Measurements from ENCODE around the gene EDAR.
A peak's percentile ranks its signal among the peaks of the same experiment; 100 is the strongest.

EDAR gene

DNA sequence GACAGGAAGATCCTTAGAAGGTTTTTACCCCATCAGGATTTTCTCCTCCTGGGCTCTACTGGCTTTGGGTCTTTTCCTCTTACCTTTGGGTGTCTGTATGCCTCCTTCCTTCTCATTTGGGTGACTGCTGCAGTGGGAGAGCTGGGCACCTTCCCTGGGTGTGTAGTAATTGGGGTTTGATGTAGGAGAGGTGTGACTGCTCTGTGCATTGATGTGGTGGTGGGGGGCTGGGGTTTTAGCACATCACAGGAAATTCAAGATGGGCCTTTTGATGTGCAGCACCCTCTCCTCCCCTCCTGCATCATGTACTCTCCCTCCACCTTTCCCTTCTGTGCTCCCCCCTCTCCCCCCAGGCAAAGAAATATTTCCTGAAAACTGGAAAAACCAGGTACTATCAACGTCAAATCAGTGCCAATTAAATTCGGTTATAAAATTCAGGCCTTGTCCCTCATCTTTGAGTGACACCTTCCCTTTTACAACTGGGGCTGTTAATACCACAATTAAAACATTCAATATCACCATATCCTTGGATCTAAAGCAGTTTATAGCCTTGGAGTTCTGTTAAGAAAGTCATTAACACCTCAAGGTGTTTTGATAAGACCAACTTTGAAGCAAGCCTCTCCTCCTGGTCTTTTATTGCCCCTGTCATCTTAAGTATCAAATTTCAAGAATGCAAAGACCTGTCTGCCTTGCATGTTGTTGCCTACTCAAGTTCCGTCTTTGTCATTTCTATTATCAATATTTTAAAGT is 23.3 kb downstream of the EDAR start:
- no peak for DNase-seq

GRCh38 chr2:108963057-108963456 is 26.0 kb downstream of the EDAR start:
- no peak for DNase-seq

DNA sequence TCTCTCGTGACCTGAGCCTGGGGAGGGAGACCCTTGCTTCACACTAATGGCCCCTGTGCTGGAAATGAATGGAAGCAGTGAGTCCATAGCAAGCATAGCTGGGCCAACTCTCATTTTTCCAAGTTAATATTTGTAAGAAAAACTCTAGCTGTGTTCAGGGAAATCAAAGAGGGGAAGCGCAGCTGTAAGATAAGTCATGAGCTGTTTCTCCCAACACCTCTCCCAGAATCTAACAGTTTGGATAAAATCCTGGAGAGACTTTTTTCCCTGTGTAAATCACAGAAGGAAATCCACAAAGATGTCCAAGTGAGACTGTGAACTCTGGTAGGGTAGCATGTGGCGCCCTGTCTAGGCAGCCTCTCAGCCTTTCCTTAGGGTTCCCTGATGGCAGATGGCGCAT is 27.2 kb downstream of the EDAR start:
- DNase-seq, result no peak

DNA sequence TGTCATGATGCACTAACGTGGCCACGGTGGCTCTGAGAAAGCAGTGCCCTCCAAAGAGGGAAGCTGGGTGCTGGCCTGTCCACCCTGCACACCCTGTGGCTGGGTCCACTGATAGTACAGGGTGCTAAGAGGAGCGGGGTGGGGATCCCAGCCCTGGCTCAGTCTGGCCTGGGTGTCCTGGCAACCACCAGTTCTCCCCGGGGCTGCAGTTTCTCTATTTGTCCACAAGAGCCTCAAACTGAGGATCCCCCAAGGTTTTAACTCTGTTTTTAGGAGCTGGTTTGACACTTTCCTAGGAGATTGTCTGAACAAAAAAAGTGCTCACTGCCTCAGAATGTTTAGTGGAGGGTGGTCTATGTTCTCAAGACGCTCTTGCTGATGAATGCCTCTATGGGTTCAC is 29.0 kb downstream of the EDAR start:
- peak; percentile 13 for DNase-seq

GRCh38 chr2:108959401-108959800 is 29.6 kb downstream of the EDAR start:
- no peak for DNase-seq

- no peak for DNase-seq
Observed at GRCh38 chr2:108958632-108959341, 30.2 kb downstream of the EDAR start.

DNA sequence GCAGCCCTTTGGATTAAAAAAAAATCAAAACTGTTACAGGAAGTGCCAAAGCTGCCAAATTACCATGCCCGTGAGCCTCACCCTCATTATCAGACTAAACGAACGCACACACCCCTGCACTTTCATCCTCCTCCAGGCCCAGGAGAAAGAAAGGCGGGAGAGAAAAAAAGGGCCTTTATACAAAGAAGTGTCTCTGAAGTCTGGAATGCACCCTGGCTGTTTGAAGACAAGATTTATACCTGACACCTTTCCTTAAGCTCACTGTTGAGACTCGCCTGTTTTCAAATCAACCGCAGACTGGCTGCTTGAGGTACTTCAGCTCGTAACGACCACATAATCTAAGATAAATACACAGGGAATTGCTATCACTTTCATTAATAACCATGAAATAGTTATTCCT is 31.0 kb downstream of the EDAR start:
- DNase-seq, result no peak

DNA sequence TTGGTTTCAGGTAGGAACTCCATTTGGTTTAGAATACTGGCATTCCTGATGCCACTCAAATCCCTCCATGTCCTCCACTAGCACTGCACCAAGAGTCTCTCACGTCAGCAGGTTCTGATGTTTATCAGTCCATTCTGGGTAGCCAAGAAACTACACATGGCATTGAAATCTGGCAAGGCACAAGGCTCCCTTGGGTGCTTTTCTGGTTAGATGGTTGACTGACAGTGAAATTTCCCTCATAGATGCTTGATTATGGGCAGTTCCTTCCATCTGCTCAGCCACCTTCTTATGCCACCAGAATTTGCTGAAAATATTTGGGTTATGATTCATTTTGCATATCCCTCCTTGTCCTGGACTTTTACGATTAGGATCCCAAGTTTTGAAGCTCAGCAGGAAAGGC is 32.6 kb downstream of the EDAR start:
- DNase-seq, result no peak

DNA sequence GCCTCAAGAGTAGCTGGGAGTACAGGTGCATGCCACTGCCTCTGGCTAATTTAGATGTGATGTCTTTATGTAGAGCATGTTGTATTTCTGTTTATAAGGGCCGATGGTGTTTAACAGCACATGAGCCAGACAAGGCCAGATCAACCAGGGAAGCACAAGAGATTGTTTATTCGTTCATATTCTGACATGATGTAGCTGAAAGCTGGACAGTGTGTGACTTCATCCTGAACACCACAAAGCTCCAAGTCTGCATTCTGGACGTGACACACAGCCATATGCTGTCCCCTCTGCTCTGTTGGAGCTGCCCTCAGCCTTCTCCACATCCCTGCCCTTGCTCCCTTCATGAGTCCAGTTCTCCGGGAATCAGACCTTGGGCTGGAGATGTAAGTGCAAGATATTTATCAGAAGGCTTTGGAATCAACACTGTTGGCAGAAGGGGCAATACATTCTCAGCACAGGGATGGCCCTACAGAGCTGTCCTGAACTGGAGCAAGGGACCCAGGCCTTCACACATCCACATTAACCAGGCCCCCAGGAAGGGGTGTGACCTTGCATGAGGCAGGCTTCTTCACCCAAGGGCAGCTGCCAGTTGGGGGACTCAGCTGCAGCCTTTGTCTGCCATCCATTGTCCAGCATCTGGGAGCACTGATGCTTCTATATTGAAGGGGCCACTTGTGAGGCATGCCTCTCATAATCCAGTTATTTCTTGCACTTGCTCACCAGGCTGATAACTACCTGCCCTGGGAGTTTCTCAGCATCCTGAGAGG is 38.5 kb downstream of the EDAR start:
- no peak for DNase-seq

DNA sequence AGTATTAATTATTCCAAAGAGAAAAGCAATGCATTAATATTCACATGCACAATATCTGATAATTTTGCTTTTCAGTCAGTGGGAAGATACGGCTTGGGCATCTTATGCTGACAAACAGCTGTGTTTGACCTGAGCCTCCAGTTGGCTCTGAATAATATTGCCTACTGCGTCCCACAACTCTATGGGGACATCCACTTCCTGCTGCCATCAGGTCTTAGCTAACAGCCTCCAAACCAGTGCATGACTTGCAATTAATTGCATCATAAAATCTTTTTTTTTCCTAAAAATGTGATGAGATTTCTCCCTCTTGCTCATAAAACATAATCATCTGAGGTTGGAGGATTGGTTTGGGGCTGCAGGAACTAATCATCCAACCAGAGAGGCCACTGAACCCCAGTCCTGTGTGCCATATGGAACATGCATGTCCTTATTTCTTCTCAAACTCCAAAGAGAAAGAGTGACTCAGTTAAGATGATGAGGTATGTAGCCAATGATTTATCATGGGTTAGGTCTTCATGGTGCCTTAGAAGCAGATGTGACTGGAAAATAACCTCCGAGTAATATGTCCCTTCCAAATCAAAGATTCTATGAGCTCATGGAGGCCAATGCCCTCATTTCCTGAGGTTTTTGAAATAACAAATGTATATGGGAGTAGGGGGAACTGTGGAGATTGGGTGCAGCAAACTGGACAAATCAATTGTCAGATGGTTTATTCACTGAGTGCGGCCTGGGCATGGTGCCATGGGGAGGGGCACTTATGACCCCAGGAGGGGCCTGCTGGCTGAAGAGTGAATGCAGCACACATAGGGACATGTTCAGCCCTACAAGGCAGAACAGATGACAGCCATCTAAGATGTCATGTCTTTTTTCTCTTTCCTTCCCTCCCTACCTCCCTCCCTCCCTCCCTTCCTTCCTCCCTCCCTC is 39.4 kb downstream of the EDAR start:
- DNase-seq, result no peak

- peak; percentile 33 for DNase-seq
Observed at GRCh38 chr2:108947271-108947907, 41.6 kb downstream of the EDAR start.

DNA sequence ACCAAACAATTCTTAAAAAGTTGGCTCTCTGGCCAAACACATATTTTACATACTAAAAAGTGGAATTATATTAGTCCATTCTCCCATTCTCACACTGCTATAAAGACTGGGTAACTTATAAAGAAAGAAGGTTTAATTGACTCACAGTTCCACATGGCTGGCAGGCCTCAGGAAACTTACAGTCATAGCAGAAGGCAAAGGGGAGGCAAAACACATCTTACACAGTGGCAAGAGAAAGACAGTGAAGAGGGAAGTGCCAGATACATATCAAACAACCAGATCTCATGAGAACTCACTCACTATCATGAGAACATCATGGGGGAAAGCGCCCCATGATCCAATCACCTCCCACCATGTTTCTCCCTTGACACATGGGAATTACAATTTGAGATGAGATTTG is 42.6 kb downstream of the EDAR start:
- DNase-seq, result no peak

DNA sequence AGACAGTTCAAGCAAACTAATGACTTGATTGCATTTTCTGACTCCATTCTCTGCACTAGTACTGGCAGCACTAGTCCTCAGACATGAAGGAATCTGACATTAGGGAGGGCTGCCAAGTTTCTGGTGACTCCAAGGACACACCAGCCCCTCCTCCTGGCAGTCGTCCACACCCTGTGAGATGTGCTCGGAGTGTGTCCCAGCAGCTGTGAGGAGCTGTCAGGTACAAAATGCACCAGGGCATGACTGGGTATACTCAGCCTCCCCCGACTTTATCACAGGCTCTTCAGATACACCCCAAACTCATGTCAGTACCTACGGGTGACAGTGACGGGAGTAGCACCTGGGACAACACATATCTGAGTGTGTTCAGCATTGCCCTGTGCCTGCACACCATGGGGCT is 43.1 kb downstream of the EDAR start:
- no peak for DNase-seq

- DNase-seq, result peak; percentile 22
Observed at GRCh38 chr2:108944601-108945331, 44.3 kb downstream of the EDAR start.

GRCh38 chr2:108943751-108944150 is 45.3 kb downstream of the EDAR start:
- DNase-seq, result no peak

DNA sequence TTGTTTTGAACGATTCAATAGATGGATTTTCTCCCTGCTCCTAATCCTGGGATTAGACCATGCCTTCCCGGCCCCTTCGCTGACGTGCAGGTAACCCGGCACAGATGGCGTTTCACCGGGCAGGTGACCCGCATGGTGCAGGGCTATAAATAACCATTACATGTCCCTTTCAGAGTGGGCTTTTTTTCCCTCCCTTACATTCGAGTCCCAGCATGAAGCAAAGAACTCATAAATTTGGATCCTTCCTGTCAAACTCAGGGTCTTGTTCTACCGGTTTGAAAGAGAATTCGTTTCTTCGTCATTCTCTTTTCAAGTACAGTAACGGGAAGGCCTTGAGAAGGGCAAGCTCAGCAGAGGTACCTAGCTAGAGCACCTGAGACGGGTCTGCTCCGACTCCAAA is 46.1 kb downstream of the EDAR start:
- DNase-seq, result no peak

DNA sequence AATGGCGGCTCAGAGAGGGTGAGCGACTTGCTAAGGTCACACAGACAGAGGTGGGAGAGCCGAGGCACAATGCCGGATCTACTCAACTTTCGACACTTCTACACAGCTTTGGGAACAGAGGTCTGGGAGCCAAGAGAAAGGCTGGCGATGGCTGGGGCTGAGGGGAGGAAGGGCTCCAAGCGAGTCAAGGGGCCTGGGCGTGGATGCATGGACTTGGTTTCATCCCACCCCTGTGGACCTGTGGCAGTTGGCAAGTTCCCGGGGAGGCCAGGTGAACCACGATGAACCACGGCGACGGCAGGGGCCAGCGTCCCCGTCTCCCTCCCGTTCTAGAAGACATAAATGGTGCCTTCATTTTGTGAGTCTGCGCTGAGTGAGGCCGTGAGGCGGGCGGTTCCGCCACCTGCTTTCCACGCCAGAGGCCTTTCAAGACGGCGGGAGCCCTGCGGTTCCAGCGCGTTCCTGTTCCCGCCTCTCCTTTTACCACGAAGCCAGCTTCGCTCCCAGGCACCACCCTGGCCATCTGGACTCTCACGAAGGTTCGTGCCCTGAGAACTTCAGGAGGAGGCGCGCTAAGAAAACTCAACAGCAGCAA is 46.7 kb downstream of the EDAR start:
- no peak for DNase-seq

GRCh38 chr2:108941767-108942166 is 47.3 kb downstream of the EDAR start:
- DNase-seq, result no peak

DNA sequence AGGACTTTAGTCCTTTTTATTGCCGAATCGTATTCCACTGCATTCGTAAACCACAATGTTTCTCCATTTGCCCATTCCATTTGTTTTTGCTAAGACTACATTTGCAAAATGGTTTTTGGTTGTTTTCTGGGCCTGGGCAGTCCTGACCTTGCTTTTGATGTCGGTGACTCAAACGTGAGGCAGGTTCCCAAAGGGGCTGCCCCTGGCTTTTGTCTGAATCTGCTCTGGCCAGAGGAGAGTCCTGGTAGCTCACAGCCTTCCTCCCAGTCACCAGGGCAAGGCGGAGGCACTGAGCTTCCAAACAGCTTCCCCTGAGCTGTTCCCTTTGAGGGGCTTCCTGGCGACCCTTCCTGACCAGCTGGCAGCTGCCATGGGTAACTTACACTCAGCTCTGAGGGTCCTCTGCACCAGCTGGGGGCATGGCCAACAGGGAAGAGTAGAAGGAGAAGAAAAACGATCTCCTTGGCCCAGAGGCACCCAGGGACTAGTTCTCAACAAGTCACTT is 47.8 kb downstream of the EDAR start:
- no peak for DNase-seq

DNA sequence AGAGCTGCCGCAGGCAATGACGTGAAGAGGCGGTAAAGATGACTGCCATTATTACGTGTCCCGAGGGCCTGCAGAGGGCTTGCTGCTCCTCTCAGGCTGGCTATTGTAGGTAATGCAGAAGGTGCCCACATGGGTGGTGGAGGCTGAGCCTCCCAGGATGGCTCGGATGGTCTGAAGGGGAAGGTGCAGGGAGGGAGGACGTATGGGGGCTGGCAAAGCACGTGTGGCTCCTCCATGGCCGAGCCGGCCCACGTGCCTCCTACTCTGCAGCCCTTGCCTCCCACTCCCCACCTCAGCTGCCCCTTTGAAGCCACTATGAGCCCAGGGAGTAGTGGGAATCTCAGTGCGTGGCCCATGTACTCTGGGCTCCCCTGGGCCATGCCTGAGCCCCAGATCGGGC is 48.9 kb downstream of the EDAR start:
- no peak for DNase-seq
